Measurements from ENCODE around the gene CHAD. TPM values are rescaled to one million over a fixed set of nuclear protein-coding genes. Genes with fewer than 3 reads are reported as not detected.

CHAD gene
- total and polyA plus RNA-seq, 2 of the 13 experiments (the other 11 are each of a cell fraction or from before 2014, with no cell fraction given) = 1.4 TPM; not detected in 1

GRCh38 chr17:50428831-50429424 is 39.8 kb downstream of the CHAD start (continued):
- no peak for TF ChIP-seq PCBP2 (optimal IDR thresholded peaks at IDR 0.05; ENCODE audit: low read depth, low read length, poor library complexity, severe bottlenecking)
- peak; percentile 90; the same call in 1 of the 2 replicates for TF ChIP-seq ZNF512B (CRISPR knock-in tag; IDR thresholded peaks at IDR 0.05; ENCODE audit: borderline replicate concordance)
- TF ChIP-seq TAF15 (IDR thresholded peaks at IDR 0.05; ENCODE audit: low read depth, low read length, poor library complexity, severe bottlenecking) = no peak
- TF ChIP-seq ZNF782 (CRISPR knock-in tag; IDR thresholded peaks at IDR 0.05; ENCODE audit: borderline replicate concordance) = peak; percentile 92; the same call in 1 of the 2 replicates
- no peak; the same call in 1 of the 2 replicates for TF ChIP-seq DR1 (CRISPR knock-in tag; IDR thresholded peaks at IDR 0.05)
- no peak for TF ChIP-seq MZF1 (CRISPR knock-in tag; IDR thresholded peaks at IDR 0.05; ENCODE audit: borderline replicate concordance)
- no peak for TF ChIP-seq SMARCE1 (IDR thresholded peaks at IDR 0.05; ENCODE audit: borderline replicate concordance)
- no peak for TF ChIP-seq BHLHE40 (IDR thresholded peaks at IDR 0.05; ENCODE audit: low read length)
- no peak for TF ChIP-seq ZNF232 (CRISPR knock-in tag; IDR thresholded peaks at IDR 0.05; ENCODE audit: borderline replicate concordance)
- no peak for TF ChIP-seq CEBPZ (IDR thresholded peaks at IDR 0.05; ENCODE audit: low read length)
- no peak for TF ChIP-seq ZMYM2 (CRISPR knock-in tag; IDR thresholded peaks at IDR 0.05)
- TF ChIP-seq SMAD3 (CRISPR knock-in tag; IDR thresholded peaks at IDR 0.05) = peak; percentile 99
- TF ChIP-seq FOXC1 (CRISPR knock-in tag; IDR thresholded peaks at IDR 0.05; ENCODE audit: borderline replicate concordance) = peak; percentile 85; the same call in 1 of the 2 replicates
- no peak for TF ChIP-seq ZNF577 (CRISPR knock-in tag; IDR thresholded peaks at IDR 0.05; ENCODE audit: borderline replicate concordance, low read depth)
- TF ChIP-seq ZNF747 (CRISPR knock-in tag; IDR thresholded peaks at IDR 0.05; ENCODE audit: borderline replicate concordance) = 0 out of 2 replicates have a peak, but pooled peaks have one; percentile 63
- TF ChIP-seq KLF15 (CRISPR knock-in tag; IDR thresholded peaks at IDR 0.05; ENCODE audit: borderline replicate concordance) = no peak
- no peak for TF ChIP-seq ZNF260 (CRISPR knock-in tag; IDR thresholded peaks at IDR 0.05; ENCODE audit: borderline replicate concordance, low read depth)
- no peak; the same call in 1 of the 2 replicates for TF ChIP-seq NFYB (CRISPR knock-in tag; IDR thresholded peaks at IDR 0.05)
- TF ChIP-seq GZF1 (CRISPR knock-in tag; IDR thresholded peaks at IDR 0.05) = 0 out of 2 replicates have a peak, but pooled peaks have one; percentile 60
- TF ChIP-seq SOX6 (IDR thresholded peaks at IDR 0.05) = no peak
- peak; percentile 93 for TF ChIP-seq SOX6 (CRISPR knock-in tag; IDR thresholded peaks at IDR 0.05)
- TF ChIP-seq ZBTB25 (CRISPR knock-in tag; IDR thresholded peaks at IDR 0.05) = peak; percentile 93
